Erythroblast (primary cell): ENCODE data around the gene COP1.

Experiments used
- DNase-seq, 2 experiments: peaks; one replicate each; lab custom pipeline; 2025; lab: John Stamatoyannopoulos, UW
- GATA1 ChIP-seq: IDR thresholded peaks from 2 replicates; pipeline ENCODE4 v1.6.1; 2011; ENCODE audit warnings: low read depth, mild to moderate bottlenecking, control low read depth, low read length, moderate library complexity
- POLR2A ChIP-seq: IDR thresholded peaks from 2 replicates; pipeline ENCODE4 v1.6.1; 2011; ENCODE audit warnings: mild to moderate bottlenecking, low read length

COP1 gene

GRCh38 chr1:175976865-175977642, 230.0 kb downstream of the COP1 start:
- TF ChIP-seq POLR2A: no peak
- TF ChIP-seq GATA1: no peak

GRCh38 chr1:175969231-175969630, 237.9 kb downstream of the COP1 start:
- TF ChIP-seq POLR2A (no peak), GATA1 (no peak)
- no peak for DNase-seq

More at GRCh38 chr1:175976865-175977642, 230.0 kb downstream of the COP1 start:
- DNase-seq: no peak

- TF ChIP-seq GATA1: no peak
- TF ChIP-seq POLR2A: no peak
- DNase-seq: no peak
Observed at GRCh38 chr1:175968486-175969172, 238.5 kb downstream of the COP1 start.

- no peak for DNase-seq
- TF ChIP-seq GATA1 (no peak), POLR2A (no peak)
Observed at GRCh38 chr1:175963740-175964139, 243.3 kb downstream of the COP1 start.

GRCh38 chr1:175960169-175960568, 246.9 kb downstream of the COP1 start:
- no peak for TF ChIP-seq GATA1
- TF ChIP-seq POLR2A: no peak
- no peak for DNase-seq

GRCh38 chr1:175951627-175952026, 255.5 kb downstream of the COP1 start:
- no peak for DNase-seq
- TF ChIP-seq GATA1: no peak
- no peak for TF ChIP-seq POLR2A

GRCh38 chr1:175947771-175948170, 259.3 kb downstream of the COP1 start:
- TF ChIP-seq GATA1: no peak
- no peak for TF ChIP-seq POLR2A

GRCh38 chr1:175944591-175944990, 262.5 kb downstream of the COP1 start:
- TF ChIP-seq POLR2A (no peak), GATA1 (no peak)
- no peak for DNase-seq

More at GRCh38 chr1:175947771-175948170, 259.3 kb downstream of the COP1 start:
- DNase-seq: no peak

- no peak for DNase-seq
- TF ChIP-seq POLR2A: no peak
- TF ChIP-seq GATA1: no peak
Observed at GRCh38 chr1:175941164-175941563, 265.9 kb downstream of the COP1 start.

- TF ChIP-seq GATA1: no peak
- TF ChIP-seq POLR2A: no peak
- DNase-seq: no peak
Observed at GRCh38 chr1:175936736-175937135, 270.4 kb downstream of the COP1 start.

- DNase-seq: no peak
- TF ChIP-seq POLR2A (no peak), GATA1 (no peak)
Observed at GRCh38 chr1:175935566-175936115, 271.4 kb downstream of the COP1 start.

GRCh38 chr1:175935166-175935565, 271.9 kb downstream of the COP1 start:
- no peak for TF ChIP-seq POLR2A
- no peak for TF ChIP-seq GATA1
- no peak for DNase-seq

GRCh38 chr1:175933801-175934200, 273.3 kb downstream of the COP1 start:
- no peak for TF ChIP-seq GATA1
- no peak for TF ChIP-seq POLR2A

GRCh38 chr1:175927944-175928343, 279.1 kb downstream of the COP1 start:
- DNase-seq: no peak
- TF ChIP-seq GATA1: no peak
- no peak for TF ChIP-seq POLR2A

More at GRCh38 chr1:175933801-175934200, 273.3 kb downstream of the COP1 start:
- no peak for DNase-seq
